GM10266 (cell line): ENCODE data around the gene NKPD1.

Experiments
- DNase-seq: peaks from one replicate; pipeline ENCODE4 v3.0.0; 2012; ENCODE audit errors: extremely low spot score
- CTCF ChIP-seq: IDR thresholded peaks from 2 replicates; pipeline ENCODE4 v1.5.1; 2012; ENCODE audit warnings: mild to moderate bottlenecking, low read depth; ENCODE audit not compliant: control insufficient read depth, insufficient read depth; ENCODE audit errors: missing control alignments

NKPD1 gene

GRCh38 chr19:45146741-45147205, 14.0 kb downstream of the NKPD1 start:
- no peak for TF ChIP-seq CTCF
- no peak for DNase-seq

- DNase-seq, result peak; percentile 25
- TF ChIP-seq CTCF, result no peak
Observed at GRCh38 chr19:45146251-45146650, 14.5 kb downstream of the NKPD1 start.

- TF ChIP-seq CTCF, result no peak
- DNase-seq, result peak; percentile 21
Observed at GRCh38 chr19:45145270-45146189, 15.3 kb downstream of the NKPD1 start.

GRCh38 chr19:45144431-45145269, 16.1 kb downstream of the NKPD1 start:
- peak; percentile 17 for DNase-seq
- TF ChIP-seq CTCF, result no peak

GRCh38 chr19:45142726-45143110, 18.1 kb downstream of the NKPD1 start:
- TF ChIP-seq CTCF, result no peak
- no peak for DNase-seq

GRCh38 chr19:45142016-45142725, 18.6 kb downstream of the NKPD1 start:
- no peak for DNase-seq
- no peak for TF ChIP-seq CTCF
